GM21786 (cell line): ENCODE data around the gene RAB24.

Experiments
- ATAC-seq: cut with Tn5 transposase; IDR thresholded peaks from one replicate; pipeline ENCODE4 v1.9.1; 2021; ENCODE audit not compliant: unreplicated experiment

RAB24 gene

DNA sequence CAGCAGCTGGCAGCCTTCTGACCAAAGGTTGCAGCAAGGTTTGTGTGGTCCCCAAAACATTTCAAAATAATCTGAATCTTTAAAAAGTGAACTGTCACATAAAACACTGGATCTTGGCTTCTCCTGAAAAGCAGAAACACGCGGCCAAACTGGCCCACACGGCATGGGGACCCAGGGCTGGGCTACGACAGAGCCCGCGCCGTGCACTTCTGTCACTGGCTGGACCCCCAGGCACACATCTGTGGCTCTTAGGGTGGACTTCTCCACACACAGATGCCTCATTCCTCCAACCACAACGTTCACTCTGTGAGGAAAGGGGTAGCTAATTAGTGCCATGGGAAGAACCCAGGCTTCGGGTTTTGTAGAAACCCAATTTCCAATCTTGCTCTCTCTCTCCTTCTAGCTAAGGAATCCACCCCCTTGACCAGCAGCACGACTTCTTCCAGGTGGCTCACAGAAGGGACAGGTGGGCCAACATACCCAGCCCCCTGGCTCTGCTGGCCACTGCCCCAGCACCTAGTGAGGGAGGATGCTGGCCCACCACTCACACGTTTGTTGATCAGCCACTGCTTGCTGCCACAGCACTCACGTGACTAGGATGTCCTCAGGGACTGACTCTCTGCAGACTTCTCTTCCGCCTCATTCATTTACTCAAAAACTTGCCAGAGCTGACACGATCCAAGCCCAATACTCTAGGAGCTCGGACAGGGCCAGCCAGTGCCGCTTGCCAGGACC lies 30.1 kb upstream of the RAB24 start:
- ATAC-seq, result no peak

- ATAC-seq, result no peak
These were observed 29.4 kb upstream of the RAB24 start for GRCh38 chr5:177332896-177333260.

GRCh38 chr5:177332031-177332895 lies 28.7 kb upstream of the RAB24 start:
- ATAC-seq, result no peak

DNA sequence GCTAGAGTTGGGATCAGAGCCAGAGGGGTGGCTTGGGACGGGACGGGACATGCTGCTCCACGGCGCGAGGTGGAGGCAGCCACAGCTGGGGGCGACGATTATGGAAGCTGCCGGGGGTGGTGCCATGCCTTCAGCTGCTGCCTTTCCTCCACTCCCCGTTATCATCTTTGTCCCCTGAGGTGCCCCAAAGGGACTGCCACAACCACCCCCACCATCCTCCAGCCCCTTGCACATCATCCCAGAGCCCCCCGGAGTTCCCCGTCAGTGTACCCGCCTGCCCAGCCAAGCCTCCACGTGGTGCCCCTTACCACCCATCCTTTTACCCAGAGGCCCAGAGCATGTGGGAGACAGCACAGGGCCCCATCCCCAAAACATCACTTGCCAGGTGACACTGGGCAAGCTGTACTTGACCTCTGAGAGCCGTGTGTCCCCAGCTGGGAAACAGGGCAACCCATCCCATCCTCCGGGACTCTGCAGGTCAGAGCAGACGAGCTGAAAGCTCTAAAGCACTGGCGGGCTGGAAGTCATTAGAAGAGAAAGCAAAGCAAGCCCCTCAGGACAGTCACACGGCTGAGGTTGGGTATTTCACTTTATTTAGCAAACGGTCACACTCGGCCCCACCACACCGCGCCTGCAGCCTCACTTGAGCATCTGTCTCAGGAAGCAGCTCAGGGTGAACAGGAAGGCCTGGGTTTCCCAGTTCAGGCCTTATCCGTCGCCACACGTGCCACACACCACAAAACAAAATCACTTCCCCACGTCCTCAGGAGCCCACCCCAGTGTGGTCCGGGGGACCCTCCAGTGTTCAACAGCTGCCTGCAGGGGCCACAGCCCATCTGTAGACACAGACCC lies 27.7 kb upstream of the RAB24 start:
- no peak for ATAC-seq

DNA sequence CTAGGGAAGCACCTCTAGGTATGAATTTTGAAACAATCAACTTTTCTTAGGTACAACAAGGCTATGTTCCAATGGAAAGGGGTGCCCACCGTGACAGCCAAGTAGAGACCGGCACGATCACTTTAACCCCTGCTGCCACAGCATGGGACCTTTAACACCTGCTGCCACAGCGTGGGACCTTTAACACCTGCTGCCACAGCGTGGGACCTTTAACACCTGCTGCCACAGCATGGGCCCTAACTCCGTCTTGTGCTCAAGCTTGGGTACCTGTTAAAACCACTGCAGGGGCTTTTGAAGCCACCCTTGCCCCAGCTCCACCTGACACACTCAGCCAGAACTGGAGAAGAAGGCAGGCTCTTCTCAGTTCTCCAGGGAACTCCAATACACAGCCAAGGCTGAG lies 26.4 kb upstream of the RAB24 start:
- no peak for ATAC-seq

- ATAC-seq, result no peak
These were observed 25.2 kb upstream of the RAB24 start for GRCh38 chr5:177328545-177329231.

DNA sequence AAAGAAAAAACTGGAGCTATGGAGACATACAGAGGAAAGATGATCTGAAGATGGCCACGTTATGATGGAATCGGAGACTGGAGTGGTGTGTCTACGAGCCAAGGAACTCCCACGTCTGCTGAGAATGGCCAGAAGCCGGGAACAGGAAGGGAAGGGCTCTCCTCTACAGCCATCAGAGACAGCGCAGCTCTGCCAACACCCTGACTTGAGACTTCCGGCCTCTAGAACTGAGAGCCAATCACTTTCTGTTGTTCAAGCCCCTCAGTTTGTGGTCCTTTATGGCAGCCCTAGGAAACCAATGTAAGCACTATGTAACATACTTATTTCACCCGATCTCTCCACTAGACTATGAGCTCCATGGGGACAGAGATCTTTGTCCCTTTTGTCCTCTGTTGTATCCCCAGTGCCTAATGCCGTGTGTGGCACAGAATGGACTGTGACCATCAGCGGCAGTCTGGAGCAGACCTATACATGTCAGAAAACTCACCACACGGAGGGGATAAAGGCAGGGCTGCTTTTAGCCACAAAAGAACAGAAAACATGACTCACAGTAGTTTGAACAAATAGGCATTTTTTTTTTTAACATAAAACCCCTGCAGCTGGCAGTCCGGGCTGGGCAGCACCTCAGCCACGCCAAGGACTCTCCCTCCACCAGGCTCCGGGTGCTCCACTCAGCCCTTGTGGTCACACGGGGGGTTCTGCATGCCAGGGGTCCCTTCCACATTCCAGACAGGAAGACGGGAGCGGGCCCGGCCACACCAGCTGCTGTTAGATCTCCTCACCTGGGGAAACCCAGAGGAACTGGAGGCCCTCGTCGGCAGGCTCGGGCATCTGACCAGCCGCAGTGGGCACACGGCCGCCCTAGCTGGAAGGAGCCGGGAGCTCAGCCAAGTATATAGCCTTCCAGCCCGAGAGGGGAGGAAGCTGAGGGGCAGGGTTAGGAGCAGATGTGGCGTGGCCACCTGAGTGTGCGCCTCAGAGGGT lies 24.3 kb upstream of the RAB24 start:
- no peak for ATAC-seq

DNA sequence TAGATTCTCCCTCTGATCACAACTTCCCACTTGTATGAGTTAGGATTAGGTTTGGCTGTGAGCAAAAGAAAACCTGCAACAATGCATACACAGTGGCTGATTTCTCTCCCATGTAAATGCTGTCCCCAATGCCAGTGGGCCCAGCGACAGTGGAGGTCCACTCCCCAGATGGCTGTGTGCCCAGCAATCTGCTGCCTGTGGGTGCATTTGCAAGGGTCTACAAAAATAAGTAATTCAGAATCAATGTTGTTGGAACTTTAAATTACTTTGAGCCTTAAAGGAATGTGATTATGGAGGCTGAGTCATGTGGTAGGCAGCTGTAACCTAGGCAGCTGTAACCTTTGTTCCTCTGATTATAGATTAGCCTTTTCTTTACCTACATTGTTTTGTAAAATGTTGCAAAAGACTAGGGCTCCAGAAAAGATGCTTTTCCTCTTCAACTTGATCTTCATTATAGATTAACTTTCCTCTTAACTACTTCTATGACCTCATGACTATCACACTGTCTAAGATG lies 22.4 kb upstream of the RAB24 start:
- ATAC-seq, result no peak

DNA sequence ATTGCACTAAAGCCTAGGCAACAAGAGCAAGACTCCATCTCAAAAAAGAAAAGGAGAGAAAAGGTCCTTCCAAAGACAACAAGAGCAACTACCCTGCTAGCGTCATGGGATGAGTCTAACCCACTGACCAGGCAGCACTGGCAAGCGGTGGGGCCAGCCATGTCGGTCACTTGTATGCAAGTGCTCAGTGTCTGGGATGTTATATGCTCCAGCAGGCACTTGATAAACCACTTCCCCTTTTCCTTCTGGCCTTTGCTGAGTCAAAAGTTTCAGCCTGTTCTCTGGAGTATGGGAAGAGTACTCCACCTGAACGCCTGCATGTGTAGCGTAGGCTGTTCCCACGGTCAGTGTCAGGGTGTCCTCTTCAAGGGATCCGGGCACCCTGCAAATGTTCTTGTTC lies 17.4 kb upstream of the RAB24 start:
- no peak for ATAC-seq

- no peak for ATAC-seq
These were observed 16.5 kb upstream of the RAB24 start for GRCh38 chr5:177319913-177320588.

- peak; percentile 50 for ATAC-seq
These were observed 14.4 kb upstream of the RAB24 start for GRCh38 chr5:177317959-177318377.

GRCh38 chr5:177316005-177316404 lies 12.5 kb upstream of the RAB24 start:
- no peak for ATAC-seq

DNA sequence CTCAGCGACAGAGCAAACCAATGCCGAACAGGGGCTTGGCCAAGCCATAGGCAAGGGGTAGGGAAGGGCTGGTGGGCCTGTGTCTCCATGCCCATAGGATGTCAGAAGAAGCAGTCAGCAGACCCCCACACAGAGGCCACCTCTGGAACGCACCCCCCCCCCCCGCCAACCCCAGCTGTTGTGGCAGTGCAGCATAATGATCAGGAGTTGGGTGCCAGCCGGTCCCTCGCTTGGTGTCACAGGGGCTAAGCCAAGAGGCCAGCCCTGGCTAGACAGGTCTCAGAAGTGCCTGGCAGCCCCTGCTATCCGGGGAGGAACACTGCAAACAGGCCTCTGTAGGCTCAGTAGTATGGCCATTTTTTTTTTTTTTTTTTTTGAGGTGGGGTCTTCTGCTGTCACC lies 11.9 kb upstream of the RAB24 start:
- no peak for ATAC-seq

- no peak for ATAC-seq
These were observed 11.1 kb upstream of the RAB24 start for GRCh38 chr5:177314376-177315342.

DNA sequence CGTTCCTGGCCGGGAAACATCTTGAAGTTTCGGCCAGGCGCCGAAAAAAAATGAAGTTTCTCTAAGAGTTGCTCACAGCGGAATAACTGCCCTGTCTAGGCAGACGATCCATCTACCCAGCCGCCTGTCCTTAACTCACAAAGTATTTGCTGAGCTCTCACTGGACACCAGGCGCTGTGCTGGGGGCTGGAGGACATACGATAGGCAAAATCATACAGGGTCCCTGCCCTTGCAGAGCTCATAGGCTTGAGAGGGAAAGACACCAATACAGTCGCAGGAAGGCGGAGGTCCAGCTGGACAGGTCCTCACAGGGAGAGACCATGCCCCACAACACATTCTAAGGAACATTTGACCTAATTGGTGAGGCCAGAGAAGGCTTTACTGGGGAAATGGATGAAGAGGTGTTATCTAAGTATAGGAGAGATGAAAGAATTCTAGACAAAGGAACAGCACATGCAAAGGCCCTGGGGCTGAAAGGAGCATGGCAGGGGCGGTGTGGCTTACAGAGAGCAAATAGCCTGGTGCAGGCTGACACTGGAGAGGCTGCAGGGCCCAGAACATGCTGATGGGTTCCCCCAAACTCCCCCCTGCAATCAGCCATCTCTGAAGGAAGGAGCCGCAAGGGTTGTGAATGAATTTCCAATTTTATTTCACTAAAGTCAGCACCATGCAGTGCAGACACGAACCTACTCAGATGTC lies 10.2 kb upstream of the RAB24 start:
- no peak for ATAC-seq

DNA sequence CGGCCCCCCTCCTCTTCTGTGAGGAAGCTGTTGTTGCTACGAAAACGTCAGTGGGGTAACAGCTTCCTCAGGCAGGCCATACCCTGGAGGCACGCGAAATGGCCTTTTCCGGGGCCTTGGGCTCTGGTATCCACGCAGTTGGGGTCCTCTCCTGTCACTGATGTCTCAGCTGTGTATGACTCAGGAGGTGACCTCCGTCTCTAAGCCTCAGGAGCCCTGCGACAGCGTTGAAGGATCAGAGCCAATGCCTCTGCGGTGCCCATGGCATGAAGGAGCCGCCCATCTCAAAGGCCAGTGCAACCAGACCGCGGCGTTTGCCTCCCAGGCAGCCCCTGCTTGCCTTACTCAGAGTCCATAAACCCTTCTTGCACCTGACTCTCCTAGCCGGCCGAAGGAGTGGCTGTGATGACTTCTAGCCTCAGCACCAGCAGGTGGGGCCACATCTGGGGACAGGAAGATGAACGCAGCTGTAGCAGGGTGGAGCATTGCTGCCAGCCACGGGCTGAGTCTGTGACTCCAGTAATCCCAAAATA lies 9.2 kb upstream of the RAB24 start:
- peak; percentile 27 for ATAC-seq
